Kidney glomerular epithelial cell (primary cell): Measurements from ENCODE around the gene PRDX1.
A peak's percentile ranks its signal among the peaks of the same experiment; 100 is the strongest.

Experiments used
- DNase-seq: peaks from one replicate; lab custom pipeline; 2025; lab: John Stamatoyannopoulos, UW

Gene PRDX1

DNA sequence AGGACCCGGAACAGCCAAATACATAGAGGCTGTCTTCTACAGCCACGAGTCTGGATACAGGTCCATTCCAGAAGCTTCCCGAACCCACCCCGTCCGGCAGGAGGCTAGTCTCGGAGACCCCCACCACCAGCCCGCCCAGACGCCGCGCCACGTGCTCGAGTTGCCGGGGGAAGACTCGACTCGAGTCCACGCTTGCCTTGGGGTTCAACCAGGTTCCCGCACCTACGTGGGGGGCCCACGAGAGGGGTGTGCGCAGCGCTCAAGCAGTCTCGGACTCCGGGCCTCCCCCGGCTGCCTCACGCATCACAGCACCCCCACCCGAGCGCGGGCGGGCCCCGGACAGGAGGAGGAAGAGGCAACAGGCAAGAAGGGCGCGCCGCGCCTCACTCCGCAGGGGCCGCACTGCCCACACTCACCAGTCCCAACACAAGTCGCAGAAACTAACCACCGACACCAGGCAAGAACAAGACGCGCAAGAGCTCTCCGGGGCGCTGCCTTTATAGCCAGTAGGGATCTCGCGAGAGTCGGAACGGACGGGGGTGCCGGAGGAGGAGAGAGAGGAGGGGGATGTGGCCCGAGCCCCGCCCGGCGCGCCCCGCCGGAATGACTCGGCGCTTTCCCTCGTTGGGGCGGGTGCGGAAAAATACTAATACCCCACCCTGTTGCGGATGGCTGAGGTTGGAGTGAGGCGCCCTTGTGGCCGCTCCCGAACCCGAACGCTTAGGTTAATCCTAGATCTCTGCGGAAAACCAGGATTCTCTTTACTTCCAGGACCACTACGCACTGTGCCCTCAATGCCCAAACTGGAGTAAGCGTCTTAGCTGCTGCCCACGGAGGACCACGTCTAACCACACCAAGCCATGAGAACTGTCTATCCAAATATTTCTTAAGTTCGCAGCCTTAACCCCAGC, at the start of gene PRDX1:
Gene PRDX1 (minus strand): TSS at position 472 of the 911 bp plus-strand sequence. CDS start 2,841 bp downstream, outside the sequence.
- peak; percentile 96 for DNase-seq

DNA sequence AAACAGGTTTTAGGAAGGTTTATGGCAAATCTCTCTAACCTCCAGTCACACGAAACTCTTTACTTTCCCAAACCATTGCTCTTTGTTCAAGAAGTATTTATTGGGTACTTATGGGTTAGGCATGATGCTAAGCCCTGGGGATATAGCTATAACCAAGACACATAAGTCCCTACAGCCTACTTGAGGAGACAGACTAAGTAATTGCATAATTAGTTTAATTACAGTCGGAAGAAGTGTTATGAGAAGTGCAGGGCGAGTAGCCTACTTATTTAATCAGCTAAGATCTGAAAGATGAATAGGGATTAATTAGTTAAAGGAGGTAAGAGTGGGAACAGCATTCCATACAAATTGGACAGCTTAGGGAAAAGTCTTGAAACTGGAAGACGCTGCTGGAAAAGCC, 48.9 kb upstream of the PRDX1 start:
- DNase-seq = no peak

DNA sequence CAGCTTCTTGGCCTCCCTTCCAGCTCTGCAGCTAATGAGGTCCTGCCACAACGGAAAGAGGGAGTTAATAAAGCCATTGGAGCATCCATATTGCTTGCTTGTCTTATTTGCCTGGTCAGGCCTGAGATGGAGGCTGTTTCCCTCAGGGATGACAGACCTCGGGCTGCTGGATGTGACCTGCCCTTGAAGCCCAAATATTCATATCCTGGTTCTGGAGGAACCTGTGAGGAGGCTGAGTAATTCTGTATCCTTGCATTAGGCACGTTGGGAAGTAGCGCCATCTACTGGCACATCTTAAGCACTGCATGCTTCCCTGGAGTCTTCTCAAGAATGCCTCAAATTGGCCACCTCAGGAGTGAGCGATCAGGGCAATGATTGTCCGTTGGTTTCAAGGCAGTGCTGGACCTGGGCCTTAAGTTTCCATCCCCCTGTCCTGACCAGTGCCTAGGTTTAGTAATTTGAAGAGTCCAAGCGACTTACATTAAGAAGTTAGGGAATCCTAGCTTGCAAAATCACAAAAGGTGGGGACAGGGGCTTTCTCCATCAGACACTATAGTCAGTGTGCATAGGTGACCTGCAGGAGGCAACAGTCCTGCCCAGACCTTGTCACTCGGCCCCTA, 48.4 kb upstream of the PRDX1 start:
- peak; percentile 67 for DNase-seq

DNA sequence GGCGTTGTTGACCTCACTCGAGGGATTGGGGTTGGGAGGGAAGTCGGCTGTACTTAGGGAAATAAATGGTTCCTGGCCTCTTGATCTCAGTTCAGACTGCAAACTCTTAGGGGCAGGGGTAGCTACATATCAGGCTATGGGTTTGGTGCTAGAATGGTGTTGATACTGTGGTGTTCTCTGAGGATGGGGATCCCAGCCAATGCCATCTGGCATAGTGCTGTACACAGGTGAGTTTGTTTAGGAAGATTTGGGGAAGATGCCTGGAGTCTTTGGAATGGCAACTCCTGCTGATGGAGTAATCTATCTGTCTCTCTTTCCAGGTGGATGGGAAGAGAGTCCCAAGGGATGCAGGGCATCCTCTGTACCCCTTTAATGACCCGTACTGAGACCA, 47.9 kb upstream of the PRDX1 start:
- DNase-seq = no peak

DNA sequence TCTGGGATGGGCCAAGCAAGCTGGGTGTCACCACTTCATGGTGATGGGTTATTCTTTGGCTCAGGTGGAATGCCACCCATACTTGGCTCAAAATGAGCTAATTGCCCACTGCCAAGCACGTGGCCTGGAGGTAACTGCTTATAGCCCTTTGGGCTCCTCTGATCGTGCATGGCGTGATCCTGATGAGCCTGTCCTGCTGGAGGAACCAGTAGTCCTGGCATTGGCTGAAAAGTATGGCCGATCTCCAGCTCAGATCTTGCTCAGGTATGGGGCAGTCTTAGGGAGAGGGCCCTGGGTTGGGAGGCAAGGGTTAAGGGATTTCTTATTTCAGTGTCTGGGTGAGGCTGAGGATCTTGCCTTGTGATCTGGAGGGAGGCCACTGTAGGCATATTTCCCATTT, 46.7 kb upstream of the PRDX1 start:
- DNase-seq = no peak

DNA sequence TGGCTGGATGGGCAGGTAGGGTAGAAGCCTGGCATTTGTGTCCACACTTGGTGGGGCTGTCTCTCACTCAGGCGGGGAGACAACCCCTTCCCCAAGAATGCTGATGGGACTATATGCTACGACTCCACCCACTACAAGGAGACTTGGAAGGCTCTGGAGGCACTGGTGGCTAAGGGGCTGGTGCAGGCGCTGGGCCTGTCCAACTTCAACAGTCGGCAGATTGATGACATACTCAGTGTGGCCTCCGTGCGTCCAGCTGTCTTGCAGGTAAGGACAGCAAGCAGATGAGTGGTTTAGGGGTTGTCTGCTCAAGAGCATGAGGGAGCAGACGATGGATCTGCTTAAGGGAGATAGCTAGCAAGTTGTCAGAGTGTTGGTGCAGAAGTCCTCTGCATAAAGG, 46.2 kb upstream of the PRDX1 start:
- DNase-seq = no peak

DNA sequence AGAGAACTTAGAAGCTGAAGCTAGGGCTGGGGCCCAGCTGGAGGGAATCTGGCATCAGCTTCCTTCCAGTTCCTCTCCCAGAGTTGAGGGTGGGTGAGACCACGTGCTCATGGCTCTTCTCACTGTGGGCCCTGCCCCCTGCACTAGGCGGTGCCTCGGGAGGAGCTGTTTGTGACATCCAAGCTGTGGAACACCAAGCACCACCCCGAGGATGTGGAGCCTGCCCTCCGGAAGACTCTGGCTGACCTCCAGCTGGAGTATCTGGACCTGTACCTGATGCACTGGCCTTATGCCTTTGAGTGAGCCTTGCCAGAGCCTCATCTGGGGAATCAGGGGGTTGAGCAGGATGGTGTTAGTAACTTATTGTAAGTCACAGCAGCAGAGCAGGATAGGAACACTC, 45.0 kb upstream of the PRDX1 start:
- no peak for DNase-seq

DNA sequence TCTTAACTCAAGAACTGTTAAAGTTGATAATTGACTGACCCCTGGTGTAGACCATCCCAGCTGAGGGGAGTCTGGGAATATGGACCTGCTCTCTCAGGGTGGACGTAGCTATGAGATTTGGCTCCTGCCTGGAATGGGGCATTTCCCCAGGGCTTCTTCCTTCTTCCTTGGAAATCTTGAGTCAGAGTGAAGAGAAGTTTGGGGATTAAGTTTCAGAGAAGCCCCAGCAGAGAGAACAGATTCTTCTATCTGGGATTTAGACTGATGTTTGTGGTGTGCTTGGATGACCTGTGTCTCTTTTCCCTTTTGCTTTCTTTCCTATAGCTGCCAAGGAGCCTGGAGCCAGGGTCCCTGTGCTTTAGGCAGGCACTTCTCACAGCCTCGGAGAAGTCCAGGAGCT, 42.2 kb upstream of the PRDX1 start:
- DNase-seq = no peak

DNA sequence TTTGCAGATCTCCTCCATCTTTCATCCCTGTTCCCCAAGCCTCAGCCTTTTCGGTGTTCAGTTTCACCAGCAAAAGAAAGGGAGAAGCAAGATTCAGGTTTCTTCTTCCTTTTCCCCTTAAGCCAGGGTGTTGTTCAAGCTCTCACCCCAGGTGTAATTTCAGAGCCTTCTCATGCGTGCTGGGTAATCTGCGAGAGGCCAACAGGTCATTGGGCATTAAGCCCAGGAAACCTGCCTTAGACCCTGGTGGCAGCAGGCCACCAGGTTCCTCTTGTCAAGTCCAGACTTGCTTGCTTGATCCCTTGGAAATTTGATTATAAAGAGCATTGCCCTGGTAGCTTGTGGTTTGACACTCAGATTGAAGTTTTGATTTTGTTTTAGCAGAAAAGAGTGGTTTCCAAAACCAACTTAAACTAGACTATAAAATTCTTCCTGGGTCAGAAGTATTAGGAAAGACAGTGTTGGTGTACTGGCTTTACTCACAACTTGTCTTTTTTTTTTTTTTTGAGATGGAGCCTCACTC, 35.8 kb upstream of the PRDX1 start:
- DNase-seq = no peak

DNA sequence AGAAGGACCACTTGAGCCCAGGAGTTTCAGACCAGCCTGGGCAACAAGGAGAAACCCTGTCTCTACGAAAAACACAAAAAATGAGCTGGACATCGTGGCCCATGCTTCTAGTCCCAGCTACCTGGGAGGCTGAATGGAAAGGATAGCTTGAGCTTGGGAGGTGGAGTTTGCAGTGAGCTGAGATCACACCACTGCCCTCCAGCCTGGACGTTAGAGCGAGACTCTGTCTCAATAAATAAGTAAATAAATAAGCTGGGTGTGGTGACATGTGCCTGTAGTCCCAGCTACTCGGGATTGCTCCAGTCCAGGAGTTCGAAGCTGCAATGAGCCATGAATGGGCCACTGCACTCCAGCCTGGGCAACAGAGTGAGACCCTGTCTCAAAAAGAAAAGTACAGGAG, 32.5 kb upstream of the PRDX1 start:
- DNase-seq = no peak

DNA sequence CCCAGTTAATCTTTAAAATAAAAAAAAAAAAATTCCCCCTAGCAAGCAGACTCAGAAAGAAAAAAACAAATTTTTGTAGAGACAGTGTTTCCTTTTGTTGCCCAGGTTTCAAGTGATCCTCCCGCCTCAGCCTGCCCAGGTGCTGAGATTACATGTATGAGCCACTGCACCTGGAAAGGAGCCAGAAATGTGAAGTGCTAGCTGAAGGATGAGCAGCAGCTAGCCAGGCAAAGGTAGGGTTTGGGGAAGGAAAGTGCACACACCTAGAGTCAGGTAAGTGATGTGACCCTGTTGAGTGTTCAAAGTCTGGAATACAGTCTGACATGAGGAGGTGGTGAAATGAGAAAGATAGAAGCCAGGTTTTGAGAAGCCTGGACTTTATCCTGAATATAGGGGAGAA, 30.6 kb upstream of the PRDX1 start:
- no peak for DNase-seq

DNA sequence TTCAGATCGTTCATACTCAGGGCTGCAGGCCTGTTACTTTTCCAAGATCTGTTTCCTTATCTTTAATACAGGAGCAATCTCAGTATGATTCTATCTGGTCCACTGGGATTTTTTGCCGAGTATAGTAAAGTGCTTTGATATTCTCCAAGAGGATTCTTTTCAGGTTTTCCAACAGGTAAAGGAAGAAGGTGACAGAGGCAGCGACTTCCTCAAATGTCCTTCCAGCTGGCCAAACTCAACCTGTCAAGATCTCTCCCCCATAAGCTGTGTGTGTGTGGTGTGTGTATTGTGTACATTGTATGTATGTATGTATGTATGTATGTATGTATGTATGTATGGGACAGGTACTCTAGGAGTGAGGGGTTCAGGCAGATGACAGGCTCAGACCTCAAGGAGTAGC, 30.0 kb upstream of the PRDX1 start:
- no peak for DNase-seq

DNA sequence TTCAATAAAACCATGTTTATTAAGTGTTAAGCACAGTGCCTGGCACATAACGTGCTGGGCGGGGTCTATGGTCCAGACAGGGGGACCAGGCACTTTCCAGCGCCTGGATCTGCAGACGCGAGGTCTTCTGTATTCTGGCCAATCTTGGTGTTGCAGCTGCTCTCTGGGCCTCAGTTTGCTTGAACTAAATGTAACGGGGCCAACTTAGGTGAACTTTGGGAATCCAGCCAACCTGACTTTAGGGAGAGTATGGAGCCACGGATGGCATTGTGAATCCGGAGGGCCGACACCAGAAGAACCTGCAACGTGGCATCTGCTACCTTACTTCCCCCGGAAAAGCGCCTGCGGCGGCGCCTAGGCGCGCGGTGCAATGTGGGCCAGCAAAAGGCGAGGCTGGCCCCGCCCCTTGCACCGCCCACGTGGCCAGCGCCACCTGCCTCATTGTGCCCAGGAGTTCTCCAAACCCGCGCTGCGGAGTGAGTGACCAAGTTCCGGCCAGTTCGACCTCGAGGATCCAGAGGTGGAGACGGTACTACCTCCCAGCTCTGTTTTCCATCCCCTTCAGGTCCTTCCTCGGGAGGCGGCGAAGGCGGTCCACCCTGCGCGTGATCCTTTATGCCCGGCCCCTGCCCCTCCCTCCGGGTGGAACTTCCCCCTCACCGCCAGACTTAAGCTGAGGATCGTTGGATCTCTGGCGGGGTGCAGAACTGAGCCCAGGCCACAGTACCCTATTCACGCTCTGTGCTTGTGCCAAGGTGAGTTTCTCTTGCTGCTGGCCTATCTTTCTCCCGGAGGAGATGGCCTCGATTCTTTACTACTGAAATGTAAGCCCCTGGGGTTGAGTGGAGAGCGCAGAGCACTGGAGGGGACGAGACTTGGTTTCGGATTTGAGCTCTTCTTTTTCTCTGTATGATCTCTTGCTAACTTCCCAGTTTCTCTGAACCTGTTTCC, 29.0 kb upstream of the PRDX1 start, which contains the start of gene AKR1A1:
Gene AKR1A1 (plus strand): TSS at position 426 of the 951 bp plus-strand sequence. CDS start 10,969 bp downstream, outside the sequence.
- peak; percentile 85 for DNase-seq

DNA sequence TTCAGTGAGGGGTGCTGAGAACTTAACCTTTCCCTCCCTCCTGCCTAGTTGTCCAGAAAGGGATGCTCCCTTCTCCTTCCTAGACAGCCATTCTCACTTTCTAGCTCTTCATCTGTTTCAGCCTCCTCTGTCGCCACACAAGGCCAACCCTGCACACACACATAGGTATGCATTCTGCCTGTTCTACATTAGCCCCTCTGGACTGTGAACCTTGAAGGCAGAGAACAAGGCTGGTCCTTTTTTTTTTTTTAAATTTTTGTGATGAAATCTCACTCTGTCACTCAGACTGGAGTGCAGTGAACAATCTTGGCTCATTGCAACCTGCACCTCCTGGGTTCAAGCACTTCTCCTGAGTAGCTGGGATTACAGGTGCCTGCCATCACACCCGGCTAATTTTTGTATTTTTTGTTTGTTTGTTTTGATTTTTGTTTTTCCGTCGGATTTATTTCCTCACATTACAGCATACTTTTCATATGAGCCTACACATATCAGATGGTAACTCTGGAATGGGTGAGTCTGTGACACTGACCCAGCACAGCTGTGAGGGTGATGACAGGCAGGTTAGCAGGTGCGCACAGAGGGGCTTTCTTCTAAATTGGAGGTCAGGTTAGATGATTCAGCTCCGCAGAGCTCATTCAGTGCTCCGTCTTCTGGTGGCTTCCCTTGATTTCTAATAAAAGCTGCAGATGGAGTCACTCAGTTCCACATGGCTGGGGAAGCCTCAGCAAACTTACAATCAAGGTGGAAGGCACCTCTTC, 24.0 kb upstream of the PRDX1 start:
- DNase-seq = no peak

DNA sequence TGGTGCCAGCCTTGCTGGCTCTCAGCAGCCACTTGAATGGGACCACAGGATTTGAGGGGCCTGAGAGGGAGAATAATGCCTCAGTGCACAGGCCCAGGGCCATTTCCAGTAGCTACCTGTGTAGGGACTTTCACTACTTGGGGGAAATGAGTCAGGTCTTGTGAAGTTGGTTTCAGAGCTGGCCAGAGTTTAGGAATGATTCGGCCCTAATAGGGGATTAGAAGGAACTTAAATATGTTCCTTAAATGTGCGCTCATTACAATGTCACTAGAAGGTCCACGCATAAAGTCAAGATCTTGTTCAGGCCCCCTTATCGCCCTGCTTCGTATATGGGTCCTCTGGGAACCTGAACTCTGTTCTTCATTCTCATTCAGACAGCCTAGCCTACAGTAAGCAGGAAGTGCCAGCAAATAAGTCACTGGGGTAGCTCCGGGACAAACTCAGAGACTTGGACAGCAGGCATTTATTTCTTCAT, 23.4 kb upstream of the PRDX1 start:
- DNase-seq = no peak

DNA sequence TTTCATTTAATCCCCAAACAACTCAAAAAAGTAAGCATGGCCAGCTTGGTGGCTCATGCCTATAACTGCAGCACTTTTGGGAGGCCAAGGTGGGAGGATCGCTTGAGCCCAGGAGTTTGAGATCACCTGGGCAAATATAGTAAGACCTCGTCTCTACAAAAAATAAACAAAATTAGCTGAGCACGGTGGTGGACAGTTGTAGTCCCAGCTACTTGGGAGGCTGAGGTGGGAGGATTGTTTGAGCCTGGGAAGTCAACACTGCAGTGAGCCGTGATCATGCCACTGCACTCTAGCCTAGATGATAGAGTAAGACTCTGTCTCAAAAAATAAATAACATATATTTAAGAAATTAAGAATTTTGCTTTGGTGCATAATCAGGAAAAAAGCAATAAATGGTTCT, 22.8 kb upstream of the PRDX1 start:
- no peak for DNase-seq

DNA sequence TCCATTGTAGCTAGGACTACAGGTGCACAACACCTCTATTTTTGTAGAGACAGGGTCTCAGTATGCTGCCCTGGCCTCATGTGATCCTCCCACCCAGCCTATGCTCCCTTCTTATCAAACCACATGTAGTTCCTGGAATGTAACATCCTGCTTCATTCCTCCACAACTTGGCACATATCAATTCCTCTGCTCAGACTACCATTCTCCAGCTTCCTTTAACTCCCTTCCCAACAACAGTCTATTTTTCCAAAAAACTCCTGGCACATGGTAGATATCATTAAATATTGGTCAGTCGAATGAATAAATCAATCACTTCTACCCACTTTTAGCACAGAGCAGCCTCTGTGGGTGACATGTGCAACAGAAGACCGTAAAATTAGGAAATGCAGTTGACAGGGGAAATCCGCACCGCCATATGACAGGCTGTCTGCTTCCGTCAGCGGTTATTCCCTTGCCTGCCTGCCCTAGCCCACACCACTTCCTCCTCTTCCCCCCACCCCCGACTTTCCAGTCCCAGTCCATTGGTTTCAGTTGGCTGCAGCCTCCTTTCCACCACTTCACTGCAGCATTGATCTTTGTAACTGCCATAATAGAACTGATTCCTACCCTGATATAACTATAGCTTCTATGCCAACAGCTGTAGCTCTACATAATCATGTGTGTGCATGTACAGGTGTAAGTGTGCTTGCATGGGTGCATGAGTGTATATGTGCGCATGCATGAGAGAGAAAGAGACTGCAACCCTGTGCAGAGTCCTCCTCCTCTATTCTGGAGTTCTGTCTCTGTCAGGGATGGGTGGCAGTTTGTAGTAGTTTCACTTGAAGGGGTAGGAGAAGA, 22.1 kb upstream of the PRDX1 start:
- DNase-seq = peak; percentile 41

DNA sequence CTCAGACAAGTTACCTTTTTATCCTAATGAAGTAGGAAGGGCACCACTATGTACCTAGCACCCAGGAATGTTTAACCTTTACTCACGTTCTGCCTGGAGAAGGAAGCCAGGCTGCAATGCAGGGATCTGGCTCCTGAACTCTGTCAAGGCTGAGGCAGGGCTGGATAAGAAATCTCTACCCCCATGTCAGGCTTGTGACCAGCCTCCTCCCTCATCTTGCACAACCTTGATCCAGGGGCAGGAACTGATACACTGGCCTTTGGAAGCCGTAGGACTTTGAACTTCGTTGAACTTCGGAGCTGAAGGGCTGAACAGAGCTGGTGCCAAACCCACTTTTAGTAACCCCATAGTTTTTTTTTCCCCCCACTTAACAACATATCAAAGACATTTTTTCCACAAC, 20.9 kb upstream of the PRDX1 start:
- DNase-seq = no peak

DNA sequence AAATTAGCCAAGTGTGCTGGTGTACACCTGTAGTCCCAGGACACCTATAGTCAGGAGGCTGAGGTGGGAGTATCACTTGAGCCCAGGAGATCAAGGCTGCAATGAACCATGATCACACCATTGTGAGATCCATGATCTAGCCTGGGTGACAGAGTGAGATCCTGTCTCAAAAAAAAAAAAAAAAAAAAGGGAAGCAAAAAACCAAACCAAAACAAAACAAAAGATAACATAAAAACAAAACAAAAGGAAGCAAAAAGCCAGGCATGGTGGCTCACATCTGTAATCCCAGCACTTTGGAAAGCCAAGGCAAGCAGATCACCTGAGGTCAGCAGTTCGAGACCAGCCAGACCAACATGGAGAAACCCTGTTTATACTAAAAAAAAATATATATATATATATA, 19.5 kb upstream of the PRDX1 start:
- DNase-seq = no peak

DNA sequence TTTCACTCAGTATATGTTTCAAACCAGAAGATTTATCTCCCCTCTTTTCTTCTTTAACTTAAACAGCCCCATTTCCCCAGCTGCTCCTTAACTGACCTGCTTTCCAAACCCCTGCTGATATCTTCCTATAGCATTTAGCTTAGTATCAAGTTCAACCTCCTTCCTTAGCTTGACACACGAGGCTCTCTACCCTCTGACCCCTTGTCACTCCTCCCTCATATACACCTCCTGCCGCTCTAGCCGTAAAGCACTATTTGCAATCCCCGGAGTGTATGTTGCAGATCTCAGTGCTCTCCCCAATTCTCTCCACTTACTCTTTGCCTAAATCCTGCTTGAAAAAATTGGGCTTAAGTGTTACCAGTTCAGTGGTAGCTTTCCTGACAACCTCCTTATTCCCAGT, 15.2 kb upstream of the PRDX1 start:
- DNase-seq = no peak
